Liver (tissue), 9 donors: ENCODE data around the gene ZBTB38. TPM values are rescaled to one million over a fixed set of nuclear protein-coding genes. Genes with fewer than 3 reads are reported as not detected.

Experiments used
- DNase-seq: peaks from one replicate; pipeline ENCODE4 v3.0.0-alpha.2; 2017; ENCODE audit warnings: low spot score
- H3K27ac ChIP-seq, 2 donors: one replicate each; pipeline ENCODE4 v1.7.0; 2013; ENCODE audit warnings: inconsistent platforms in 2 of 2, low read length in 2 of 2, control low read depth in 1 of 2, low read depth in 1 of 2, mild to moderate bottlenecking in 1 of 2
- H3K27me3 ChIP-seq, 4 donors: one replicate each; pipeline versions ENCODE4 v1.6.1 to v1.7.0; 2013; ENCODE audit warnings: low read length in 3 of 4, inconsistent platforms in 1 of 4, mild to moderate bottlenecking in 1 of 4, moderate library complexity in 1 of 4; ENCODE audit not compliant: control insufficient read depth in 4 of 4, insufficient read depth in 4 of 4
- H3K36me3 ChIP-seq, 4 donors: one replicate each; pipeline versions ENCODE4 v1.6.1 to v1.7.0; 2013; ENCODE audit warnings: low read length in 3 of 4, mild to moderate bottlenecking in 3 of 4, low read depth in 1 of 4, moderate library complexity in 1 of 4; ENCODE audit not compliant: control insufficient read depth in 4 of 4, insufficient read depth in 3 of 4
- H3K4me1 ChIP-seq, 4 donors: one replicate each; pipeline versions ENCODE4 v1.6.1 to v1.7.0; 2013; ENCODE audit warnings: low read length in 3 of 4, mild to moderate bottlenecking in 3 of 4, moderate library complexity in 1 of 4; ENCODE audit not compliant: control insufficient read depth in 4 of 4, insufficient read depth in 4 of 4
- H3K4me3 ChIP-seq, 3 donors: one replicate each; pipeline versions ENCODE4 v1.6.1 to v1.7.0; 2013; ENCODE audit warnings: low read length in 3 of 3, control low read depth in 1 of 3, low read depth in 1 of 3, mild to moderate bottlenecking in 1 of 3
- H3K9ac ChIP-seq, 2 donors: one replicate each; pipeline ENCODE4 v1.7.0; 2013; ENCODE audit warnings: low read length in 2 of 2, mild to moderate bottlenecking in 2 of 2, moderate library complexity in 2 of 2, control low read depth in 1 of 2, low read depth in 1 of 2
- H3K9me3 ChIP-seq, 4 donors: one replicate each; pipeline versions ENCODE4 v1.6.1 to v1.7.0; 2013; ENCODE audit warnings: low read length in 3 of 4; ENCODE audit not compliant: control insufficient read depth in 4 of 4
- EGR1 ChIP-seq, 2 donors: IDR thresholded peaks; 2 replicates each; pipeline ENCODE4 v1.6.1; 2016 to 2018; ENCODE audit warnings: antibody characterized with exemption in 2 of 2, low read depth in 2 of 2
- FOXA1 ChIP-seq: IDR thresholded peaks from 2 replicates; pipeline ENCODE4 v1.6.1; 2016; ENCODE audit warnings: antibody characterized with exemption
- FOXA2 ChIP-seq: IDR thresholded peaks from 2 replicates; pipeline ENCODE4 v1.6.1; 2016; ENCODE audit warnings: antibody characterized with exemption
- GABPA ChIP-seq, 2 donors: IDR thresholded peaks in 1 of 2; conservative IDR thresholded peaks in 1 of 2; 2 replicates each; pipeline ENCODE4 v1.6.1; 2016; ENCODE audit warnings: antibody characterized with exemption in 2 of 2, mild to moderate bottlenecking in 1 of 2, moderate library complexity in 1 of 2
- HNF4A ChIP-seq, 2 donors: conservative IDR thresholded peaks; 2 replicates each; pipeline ENCODE4 v1.6.1; 2016; ENCODE audit warnings: antibody characterized with exemption in 2 of 2, mild to moderate bottlenecking in 2 of 2
- HNF4G ChIP-seq: IDR thresholded peaks from 2 replicates; pipeline ENCODE4 v1.6.1; 2016; ENCODE audit warnings: antibody characterized with exemption
- JUND ChIP-seq, 2 donors: IDR thresholded peaks; 2 replicates each; pipeline ENCODE4 v1.6.1; 2016; ENCODE audit warnings: antibody characterized with exemption in 2 of 2
- NR2F2 ChIP-seq: IDR thresholded peaks from 2 replicates; pipeline ENCODE4 v1.6.1; 2016; ENCODE audit warnings: antibody characterized with exemption
- RAD21 ChIP-seq, 2 donors: IDR thresholded peaks; 2 replicates each; pipeline ENCODE4 v1.6.1; 2016; ENCODE audit warnings: antibody characterized with exemption in 2 of 2, mild to moderate bottlenecking in 2 of 2
- RXRA ChIP-seq, 2 donors: IDR thresholded peaks; 2 replicates each; pipeline ENCODE4 v1.6.1; 2017 to 2018; ENCODE audit warnings: antibody characterized with exemption in 2 of 2, mild to moderate bottlenecking in 1 of 2
- SP1 ChIP-seq: IDR thresholded peaks from 2 replicates; pipeline ENCODE4 v1.6.1; 2018; ENCODE audit warnings: antibody characterized with exemption, mild to moderate bottlenecking
- TAF1 ChIP-seq: conservative IDR thresholded peaks from 2 replicates; pipeline ENCODE4 v1.6.1; 2016; ENCODE audit warnings: antibody characterized with exemption, mild to moderate bottlenecking
- YY1 ChIP-seq: IDR thresholded peaks from 2 replicates; pipeline ENCODE4 v1.6.1; 2016; ENCODE audit warnings: antibody characterized with exemption, mild to moderate bottlenecking
- WGBS: extraction: QIAGEN DNeasy Blood & Tissue Kit; methylation state at CpG from one replicate; pipeline ENCODE4 v1.1.7; 2013; 5-methylcytosine and 5-hydroxymethylcytosine counted together
- polyA plus RNA-seq, 2 donors: library from polyadenylated mRNA; stranded (reverse) in 1 of 2; unstranded in 1 of 2; fragments of 200-250 nt in 1 of 2; fragments of >200 nt in 1 of 2; fragmentation: Nextera tagmentation in 1 of 2; extraction: Ambion mirVana in 1 of 2; gene quantifications; one replicate each; pipeline versions ENCODE4 v1.2.1 to v1.2.3, GENCODE V29; 2013 to 2015
- total RNA-seq, 2 donors: library from RNA; depleted of rRNA; stranded (reverse); fragments of >200 nt; gene quantifications; one replicate each; pipeline ENCODE4 v1.2.3, GENCODE V29; 2014
- TF ChIP-seq, protein P1 (sequence below): IDR thresholded peaks from 2 replicates; pipeline ENCODE4 v1.6.1; 2016; ENCODE audit warnings: antibody characterized with exemption
- TF ChIP-seq, protein P2 (sequence below): IDR thresholded peaks from 2 replicates; pipeline ENCODE4 v1.6.1; 2016; ENCODE audit warnings: antibody characterized with exemption, mild to moderate bottlenecking
- TF ChIP-seq, protein P3 (sequence below): IDR thresholded peaks from 2 replicates; pipeline ENCODE4 v1.6.1; 2016; ENCODE audit warnings: antibody characterized with exemption
- TF ChIP-seq, protein P4 (sequence below): IDR thresholded peaks from 2 replicates; pipeline ENCODE4 v1.6.1; 2016; ENCODE audit warnings: antibody characterized with exemption
- TF ChIP-seq, protein P5 (sequence below): fragments of 150-350 bp; IDR thresholded peaks from 2 replicates; pipeline ENCODE4 v1.5.1; 2017; ENCODE audit warnings: improper control_type of control experiment, low read depth, low read length; ENCODE audit not compliant: missing input control
- donor health status: healthy.
- donor health status: healthy.
- donor health status: healthy.
- donor health status: healthy.
- donor health status: healthy.

Gene ZBTB38
- total and polyA plus RNA-seq, 4 donors: 9.5 to 57.3 (median 19.5) TPM

DNA sequence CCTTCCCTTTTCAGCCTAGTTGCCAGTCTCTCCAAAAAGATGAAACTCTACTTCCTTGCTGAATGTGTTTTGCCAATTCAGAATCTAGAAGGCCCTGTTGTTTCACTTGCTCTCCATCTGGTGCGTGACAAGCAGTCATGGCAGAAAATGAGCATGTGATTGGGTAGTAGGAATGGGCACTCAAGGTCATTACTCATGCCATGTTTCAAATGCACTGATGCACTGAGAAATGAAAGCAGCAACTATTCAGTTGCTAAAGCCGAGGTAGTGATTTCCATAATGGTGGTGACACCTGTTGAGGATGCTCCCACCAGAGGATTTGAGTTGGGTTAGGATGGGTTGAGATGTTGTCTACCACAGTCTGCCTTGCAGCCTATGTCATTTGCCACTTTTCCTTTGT, 12.7 kb downstream of the ZBTB38 start:
- no peaks in the 10 kb centered on the region for H3K36me3 ChIP-seq
- no peaks in the 10 kb centered on the region for H3K9me3 ChIP-seq
- H3K27ac ChIP-seq: no peak overlapping the region
- TF ChIP-seq RAD21 (IDR thresholded peaks at IDR 0.05) (no peak), YY1 (no peak), HNF4A (conservative IDR thresholded peaks at IDR 0.05) (no peak), RXRA (IDR thresholded peaks at IDR 0.05) (no peak), JUND (IDR thresholded peaks at IDR 0.05) (no peak), FOXA1 (no peak), NR2F2 (no peak), HNF4G (no peak), SP1 (no peak), GABPA (IDR thresholded peaks at IDR 0.05 in 1 of 2, conservative IDR thresholded peaks at IDR 0.05 in 1 of 2) (no peak), EGR1 (IDR thresholded peaks at IDR 0.05; ENCODE audit: low read depth in 2 of 2) (no peak), FOXA2 (no peak)
- TF ChIP-seq, protein P1, sequence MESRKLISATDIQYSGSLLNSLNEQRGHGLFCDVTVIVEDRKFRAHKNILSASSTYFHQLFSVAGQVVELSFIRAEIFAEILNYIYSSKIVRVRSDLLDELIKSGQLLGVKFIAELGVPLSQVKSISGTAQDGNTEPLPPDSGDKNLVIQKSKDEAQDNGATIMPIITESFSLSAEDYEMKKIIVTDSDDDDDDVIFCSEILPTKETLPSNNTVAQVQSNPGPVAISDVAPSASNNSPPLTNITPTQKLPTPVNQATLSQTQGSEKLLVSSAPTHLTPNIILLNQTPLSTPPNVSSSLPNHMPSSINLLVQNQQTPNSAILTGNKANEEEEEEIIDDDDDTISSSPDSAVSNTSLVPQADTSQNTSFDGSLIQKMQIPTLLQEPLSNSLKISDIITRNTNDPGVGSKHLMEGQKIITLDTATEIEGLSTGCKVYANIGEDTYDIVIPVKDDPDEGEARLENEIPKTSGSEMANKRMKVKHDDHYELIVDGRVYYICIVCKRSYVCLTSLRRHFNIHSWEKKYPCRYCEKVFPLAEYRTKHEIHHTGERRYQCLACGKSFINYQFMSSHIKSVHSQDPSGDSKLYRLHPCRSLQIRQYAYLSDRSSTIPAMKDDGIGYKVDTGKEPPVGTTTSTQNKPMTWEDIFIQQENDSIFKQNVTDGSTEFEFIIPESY: no peak
- TF ChIP-seq, protein P2, sequence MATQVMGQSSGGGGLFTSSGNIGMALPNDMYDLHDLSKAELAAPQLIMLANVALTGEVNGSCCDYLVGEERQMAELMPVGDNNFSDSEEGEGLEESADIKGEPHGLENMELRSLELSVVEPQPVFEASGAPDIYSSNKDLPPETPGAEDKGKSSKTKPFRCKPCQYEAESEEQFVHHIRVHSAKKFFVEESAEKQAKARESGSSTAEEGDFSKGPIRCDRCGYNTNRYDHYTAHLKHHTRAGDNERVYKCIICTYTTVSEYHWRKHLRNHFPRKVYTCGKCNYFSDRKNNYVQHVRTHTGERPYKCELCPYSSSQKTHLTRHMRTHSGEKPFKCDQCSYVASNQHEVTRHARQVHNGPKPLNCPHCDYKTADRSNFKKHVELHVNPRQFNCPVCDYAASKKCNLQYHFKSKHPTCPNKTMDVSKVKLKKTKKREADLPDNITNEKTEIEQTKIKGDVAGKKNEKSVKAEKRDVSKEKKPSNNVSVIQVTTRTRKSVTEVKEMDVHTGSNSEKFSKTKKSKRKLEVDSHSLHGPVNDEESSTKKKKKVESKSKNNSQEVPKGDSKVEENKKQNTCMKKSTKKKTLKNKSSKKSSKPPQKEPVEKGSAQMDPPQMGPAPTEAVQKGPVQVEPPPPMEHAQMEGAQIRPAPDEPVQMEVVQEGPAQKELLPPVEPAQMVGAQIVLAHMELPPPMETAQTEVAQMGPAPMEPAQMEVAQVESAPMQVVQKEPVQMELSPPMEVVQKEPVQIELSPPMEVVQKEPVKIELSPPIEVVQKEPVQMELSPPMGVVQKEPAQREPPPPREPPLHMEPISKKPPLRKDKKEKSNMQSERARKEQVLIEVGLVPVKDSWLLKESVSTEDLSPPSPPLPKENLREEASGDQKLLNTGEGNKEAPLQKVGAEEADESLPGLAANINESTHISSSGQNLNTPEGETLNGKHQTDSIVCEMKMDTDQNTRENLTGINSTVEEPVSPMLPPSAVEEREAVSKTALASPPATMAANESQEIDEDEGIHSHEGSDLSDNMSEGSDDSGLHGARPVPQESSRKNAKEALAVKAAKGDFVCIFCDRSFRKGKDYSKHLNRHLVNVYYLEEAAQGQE: no peak
- TF ChIP-seq, protein P3, sequence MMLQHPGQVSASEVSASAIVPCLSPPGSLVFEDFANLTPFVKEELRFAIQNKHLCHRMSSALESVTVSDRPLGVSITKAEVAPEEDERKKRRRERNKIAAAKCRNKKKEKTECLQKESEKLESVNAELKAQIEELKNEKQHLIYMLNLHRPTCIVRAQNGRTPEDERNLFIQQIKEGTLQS: no peak
- TF ChIP-seq, protein P4, sequence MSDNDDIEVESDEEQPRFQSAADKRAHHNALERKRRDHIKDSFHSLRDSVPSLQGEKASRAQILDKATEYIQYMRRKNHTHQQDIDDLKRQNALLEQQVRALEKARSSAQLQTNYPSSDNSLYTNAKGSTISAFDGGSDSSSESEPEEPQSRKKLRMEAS: no peak
- TF ChIP-seq, protein P5, sequence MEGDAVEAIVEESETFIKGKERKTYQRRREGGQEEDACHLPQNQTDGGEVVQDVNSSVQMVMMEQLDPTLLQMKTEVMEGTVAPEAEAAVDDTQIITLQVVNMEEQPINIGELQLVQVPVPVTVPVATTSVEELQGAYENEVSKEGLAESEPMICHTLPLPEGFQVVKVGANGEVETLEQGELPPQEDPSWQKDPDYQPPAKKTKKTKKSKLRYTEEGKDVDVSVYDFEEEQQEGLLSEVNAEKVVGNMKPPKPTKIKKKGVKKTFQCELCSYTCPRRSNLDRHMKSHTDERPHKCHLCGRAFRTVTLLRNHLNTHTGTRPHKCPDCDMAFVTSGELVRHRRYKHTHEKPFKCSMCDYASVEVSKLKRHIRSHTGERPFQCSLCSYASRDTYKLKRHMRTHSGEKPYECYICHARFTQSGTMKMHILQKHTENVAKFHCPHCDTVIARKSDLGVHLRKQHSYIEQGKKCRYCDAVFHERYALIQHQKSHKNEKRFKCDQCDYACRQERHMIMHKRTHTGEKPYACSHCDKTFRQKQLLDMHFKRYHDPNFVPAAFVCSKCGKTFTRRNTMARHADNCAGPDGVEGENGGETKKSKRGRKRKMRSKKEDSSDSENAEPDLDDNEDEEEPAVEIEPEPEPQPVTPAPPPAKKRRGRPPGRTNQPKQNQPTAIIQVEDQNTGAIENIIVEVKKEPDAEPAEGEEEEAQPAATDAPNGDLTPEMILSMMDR: no peak
- no peaks in the 10 kb centered on the region for H3K27me3 ChIP-seq
- no peak for DNase-seq
- no peak overlapping the region for H3K4me3 ChIP-seq
- no peak overlapping the region for H3K9ac ChIP-seq
- no peaks in the 10 kb centered on the region for H3K4me1 ChIP-seq
- 97% methylated on average over 2 of the region's 2 CpGs for WGBS

DNA sequence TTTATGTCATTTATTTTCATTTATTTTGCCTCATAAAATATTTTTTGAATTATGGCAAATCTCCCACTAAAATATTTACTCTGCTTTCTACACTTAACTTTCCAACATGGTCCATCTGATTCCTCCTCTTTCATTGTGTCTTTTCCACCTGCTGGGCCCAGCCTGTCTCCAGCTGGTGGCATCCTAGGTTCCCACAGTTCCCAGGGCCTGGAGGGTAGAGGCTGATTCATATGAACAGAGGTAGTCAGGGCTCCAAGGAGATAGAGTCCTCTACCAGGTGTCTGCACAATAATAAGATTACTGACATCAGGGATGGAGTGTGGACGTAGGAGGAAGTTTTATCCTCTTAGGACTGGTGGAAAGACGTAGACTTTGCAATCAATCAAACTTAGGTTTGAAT, 14.3 kb downstream of the ZBTB38 start:
- H3K27me3 ChIP-seq: no peaks in the 10 kb centered on the region
- no peaks in the 10 kb centered on the region for H3K4me1 ChIP-seq
- H3K9me3 ChIP-seq: no peaks in the 10 kb centered on the region
- H3K36me3 ChIP-seq: no peaks in the 10 kb centered on the region
- DNase-seq: no peak
- no peak overlapping the region for H3K27ac ChIP-seq
- H3K4me3 ChIP-seq: no peak overlapping the region
- WGBS: 94% methylated on average over 2 of the region's 2 CpGs
- H3K9ac ChIP-seq: no peak overlapping the region
- no peak for TF ChIP-seq EGR1 (IDR thresholded peaks at IDR 0.05; ENCODE audit: low read depth in 2 of 2)
- TF ChIP-seq RAD21 (IDR thresholded peaks at IDR 0.05): no peak
- TF ChIP-seq, protein P2: no peak
- TF ChIP-seq RXRA (IDR thresholded peaks at IDR 0.05): no peak
- TF ChIP-seq NR2F2: no peak
- TF ChIP-seq, protein P1: no peak
- TF ChIP-seq TAF1: no peak
- no peak for TF ChIP-seq JUND (IDR thresholded peaks at IDR 0.05)
- TF ChIP-seq, protein P3: no peak
- no peak for TF ChIP-seq SP1
- TF ChIP-seq HNF4G: no peak
